Measurements from ENCODE around the gene MRPL17.

MRPL17 gene

DNA sequence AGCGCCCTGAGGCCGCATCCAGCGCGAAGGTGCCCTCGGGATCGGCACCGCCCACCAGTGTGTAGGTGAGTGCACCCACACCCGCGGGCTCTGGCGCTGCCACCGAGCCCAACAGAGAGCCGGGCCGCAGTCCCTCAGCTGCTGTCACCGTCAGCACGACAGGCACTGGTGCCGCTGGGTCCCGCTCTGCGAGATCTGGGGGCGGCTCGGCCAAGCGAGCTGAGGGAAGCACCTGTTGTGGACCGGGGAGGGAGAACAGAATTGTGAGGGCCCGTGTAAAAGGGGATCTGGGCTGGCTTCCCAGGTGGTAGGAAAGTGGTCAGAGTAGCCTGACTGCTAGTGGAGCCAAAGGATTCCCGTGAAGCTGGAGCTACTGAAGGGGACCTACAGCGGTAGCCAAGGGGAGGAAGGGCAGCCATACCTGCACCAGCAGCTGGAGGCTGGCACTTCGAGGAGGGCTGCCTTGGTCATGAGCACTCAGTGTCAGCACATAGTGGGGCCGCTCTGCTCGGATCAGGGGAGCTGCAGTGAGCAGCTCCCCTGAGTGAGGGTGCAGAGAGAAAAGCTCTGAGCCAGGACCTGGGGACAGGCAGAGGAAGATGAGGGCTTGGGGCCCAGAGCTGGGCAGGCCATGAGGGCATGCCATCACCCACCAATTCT lies 52.4 kb downstream of the MRPL17 start:
- no peak for DNase-seq

Measured in CD4-positive, alpha-beta T cell treated with Interleukin-1 beta for 1 hour (primary cell).